GM23338 (cell line): ENCODE measurements around the gene NFX1. TPM values are rescaled to one million over a fixed set of nuclear protein-coding genes. Genes with fewer than 3 reads are reported as not detected.

ENCODE experiments used
- ATAC-seq: fragments of 200-7000 bp; cut with Tn5 transposase; 3 replicates; pipeline ENCODE4 v1.9.1; 2020
- DNase-seq: peaks from one replicate; pipeline ENCODE4 v3.0.0-alpha.2; 2015; ENCODE audit warnings: low spot score
- H2AFZ ChIP-seq: fragments of 200-600 bp; sonication (generic); 2 replicates; pipeline ENCODE4 v1.8.0; 2016; ENCODE audit warnings: antibody characterized with exemption, mild to moderate bottlenecking, moderate library complexity
- H3F3A ChIP-seq: fragments of 200-600 bp; sonication (generic); replicated peaks from 2 replicates; pipeline ENCODE4 v1.8.0; 2017; ENCODE audit warnings: antibody characterized with exemption, mixed run types, low read depth
- H3K27ac ChIP-seq: fragments of 200-600 bp; sonication (generic); 2 replicates; pipeline ENCODE4 v1.6.1; 2016; ENCODE audit warnings: low read depth
- H3K27me3 ChIP-seq: fragments of 200-600 bp; sonication (generic); 2 replicates; pipeline ENCODE4 v1.8.0; 2016; ENCODE audit warnings: mild to moderate bottlenecking, mixed run types, moderate library complexity; ENCODE audit not compliant: insufficient read depth
- H3K36me3 ChIP-seq: fragments of 200-600 bp; sonication (generic); 2 replicates; pipeline ENCODE4 v1.8.0; 2016; ENCODE audit warnings: mild to moderate bottlenecking; ENCODE audit not compliant: insufficient read depth
- H3K4me1 ChIP-seq: fragments of 200-600 bp; sonication (generic); 2 replicates; pipeline ENCODE4 v1.8.0; 2016; ENCODE audit warnings: mild to moderate bottlenecking, moderate library complexity; ENCODE audit not compliant: insufficient read depth
- H3K4me2 ChIP-seq: fragments of 200-600 bp; sonication (generic); 2 replicates; pipeline ENCODE4 v1.7.1; 2017; ENCODE audit warnings: mixed run types
- H3K4me3 ChIP-seq: fragments of 200-600 bp; sonication (generic); 2 replicates; pipeline ENCODE4 v1.6.1; 2016; ENCODE audit warnings: mixed run types
- H3K79me2 ChIP-seq: fragments of 200-600 bp; sonication (generic); replicated peaks from 2 replicates; pipeline ENCODE4 v1.8.0; 2017; ENCODE audit warnings: mild to moderate bottlenecking; ENCODE audit not compliant: insufficient read depth
- H3K9me2 ChIP-seq: fragments of 200-600 bp; sonication (generic); 2 replicates; pipeline ENCODE4 v1.8.0; 2017; ENCODE audit not compliant: insufficient read depth
- H4K20me1 ChIP-seq: fragments of 200-600 bp; sonication (generic); replicated peaks from 2 replicates; pipeline ENCODE4 v1.8.0; 2017; ENCODE audit warnings: mild to moderate bottlenecking; ENCODE audit not compliant: insufficient read depth
- H3K27ac Mint-ChIP-seq: 2 replicates; pipeline ENCODE4 v1.8.0; 2020; ENCODE audit warnings: inconsistent platforms, mild to moderate bottlenecking, moderate library complexity, mixed read lengths
- H3K27me3 Mint-ChIP-seq: 3 replicates; pipeline ENCODE4 v1.8.0; 2022; ENCODE audit warnings: low read depth, mild to moderate bottlenecking, moderate library complexity, mixed read lengths, inconsistent platforms; ENCODE audit not compliant: insufficient read depth, poor library complexity
- H3K36me3 Mint-ChIP-seq: 3 replicates; pipeline ENCODE4 v1.8.0; 2021; ENCODE audit warnings: low read depth, mild to moderate bottlenecking, inconsistent platforms, moderate library complexity, mixed read lengths
- H3K4me1 Mint-ChIP-seq: 3 replicates; pipeline ENCODE4 v1.8.0; 2020; ENCODE audit warnings: mild to moderate bottlenecking, inconsistent platforms, mixed read lengths
- H3K4me3 Mint-ChIP-seq: 3 replicates; pipeline ENCODE4 v1.8.0; 2021; ENCODE audit warnings: moderate library complexity, mild to moderate bottlenecking, inconsistent platforms, mixed read lengths
- H3K9me3 Mint-ChIP-seq: 3 replicates; pipeline ENCODE4 v1.8.0; 2020; ENCODE audit warnings: moderate library complexity, mild to moderate bottlenecking, inconsistent platforms, mixed read lengths
- CREB1 ChIP-seq: fragments of 250-450 bp; sonication (Bioruptor Pico); IDR thresholded peaks from 2 replicates; pipeline ENCODE4 v1.5.0; 2020; ENCODE audit warnings: low read depth, mild to moderate bottlenecking, moderate library complexity
- CTCF ChIP-seq, 2 experiments: fragments of 200-600 bp in 1 of 2; sonication (generic) in 1 of 2; conservative IDR thresholded peaks; 2 replicates each; pipeline versions ENCODE4 v1.5.1 to v1.6.1; 2016 to 2017; ENCODE audit warnings: antibody characterized with exemption in 2 of 2, low read depth in 2 of 2, mild to moderate bottlenecking in 2 of 2, moderate library complexity in 1 of 2
- ETS1 ChIP-seq: IDR thresholded peaks from 2 replicates; pipeline ENCODE4 v1.6.1; 2016; ENCODE audit warnings: antibody characterized with exemption
- EZH2 ChIP-seq: fragments of 200-600 bp; sonication (generic); IDR thresholded peaks from one replicate; pipeline ENCODE4 v1.8.0; 2017; ENCODE audit warnings: antibody characterized with exemption, mild to moderate bottlenecking, low read depth; ENCODE audit not compliant: unreplicated experiment
- EZH2phosphoT487 ChIP-seq: fragments of 200-600 bp; sonication (generic); IDR thresholded peaks from one replicate; pipeline ENCODE4 v1.8.1; 2018; ENCODE audit warnings: antibody characterized with exemption; ENCODE audit not compliant: unreplicated experiment
- JUNB ChIP-seq: IDR thresholded peaks from one replicate; pipeline ENCODE4 v1.6.1; 2016; ENCODE audit warnings: antibody characterized with exemption; ENCODE audit not compliant: unreplicated experiment
- NANOG ChIP-seq: IDR thresholded peaks from 2 replicates; pipeline ENCODE4 v1.6.1; 2016; ENCODE audit warnings: antibody characterized with exemption, borderline replicate concordance
- POLR2AphosphoS5 ChIP-seq: IDR thresholded peaks from 2 replicates; pipeline ENCODE4 v1.6.1; 2016; ENCODE audit warnings: antibody characterized with exemption, low read depth
- REST ChIP-seq: IDR thresholded peaks from one replicate; pipeline ENCODE4 v1.6.1; 2018; ENCODE audit warnings: antibody characterized with exemption; ENCODE audit not compliant: unreplicated experiment
- STAT1 ChIP-seq: IDR thresholded peaks from one replicate; pipeline ENCODE4 v1.6.1; 2016; ENCODE audit warnings: antibody characterized with exemption; ENCODE audit not compliant: unreplicated experiment
- ZNF114 ChIP-seq: fragments of 250-450 bp; sonication (Bioruptor Pico); IDR thresholded peaks from 2 replicates; pipeline ENCODE4 v1.5.0; 2020; ENCODE audit warnings: mild to moderate bottlenecking, moderate library complexity
- ZNF331 ChIP-seq: fragments of 250-450 bp; sonication (Bioruptor Pico); IDR thresholded peaks from 2 replicates; pipeline ENCODE4 v1.5.0; 2020; ENCODE audit warnings: low read depth, mild to moderate bottlenecking, moderate library complexity
- polyA plus RNA-seq: library from polyadenylated mRNA; unstranded; fragments of >200 nt; fragmentation: Nextera tagmentation; extraction: Ambion mirVana; gene quantifications from 2 replicates; pipeline ENCODE4 v1.2.1, GENCODE V29; 2016
- total RNA-seq: library from RNA; depleted of rRNA; stranded (reverse); fragments of >200 nt; shearing (Covaris generic); gene quantifications from 2 replicates; pipeline ENCODE4 v1.2.3, GENCODE V29; 2014
- TF ChIP-seq, protein P1 (sequence below): fragments of 250-450 bp; sonication (Bioruptor Pico); IDR thresholded peaks from 2 replicates; pipeline ENCODE4 v1.5.0; 2020; ENCODE audit warnings: mild to moderate bottlenecking, moderate library complexity

Gene NFX1
- total and polyA plus RNA-seq, 2 experiments from 2014 or later, result 13.9 to 26.1 TPM

DNA sequence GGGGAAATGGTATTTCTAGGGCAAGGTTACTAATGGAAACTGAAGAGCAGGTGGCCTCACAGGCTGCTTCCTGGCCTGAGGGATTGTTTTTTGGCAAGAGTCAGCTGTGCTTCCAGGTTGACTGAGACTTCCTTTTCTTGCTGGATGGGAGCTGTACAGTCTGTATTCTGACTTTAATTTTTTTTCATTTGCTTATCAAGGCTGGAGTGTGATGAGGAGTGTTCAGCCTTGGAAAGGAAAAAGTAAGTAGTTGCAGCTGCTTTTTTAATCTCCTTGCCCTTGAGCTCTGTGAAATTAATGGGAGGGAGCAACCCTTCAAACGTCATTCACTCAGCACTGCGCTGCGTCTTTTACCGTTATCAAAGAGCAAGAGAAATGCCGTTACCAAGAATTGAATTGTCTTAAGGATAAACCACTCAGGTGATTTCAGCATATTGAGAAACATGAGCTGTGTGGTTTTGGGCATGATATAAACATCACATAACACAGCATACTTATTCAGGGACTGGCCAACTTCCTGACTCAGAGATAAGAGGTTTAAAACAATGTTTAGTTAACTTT lies 64.4 kb downstream of the NFX1 start (continued):
- no peak for TF ChIP-seq CTCF (conservative IDR thresholded peaks at IDR 0.05; ENCODE audit: low read depth in 2 of 2)
- TF ChIP-seq CREB1, result no peak
- no peak for TF ChIP-seq STAT1
- TF ChIP-seq REST, result no peak
- TF ChIP-seq POLR2AphosphoS5, result no peak
- no peak for TF ChIP-seq EZH2
- TF ChIP-seq ETS1, result no peak
- TF ChIP-seq EZH2phosphoT487, result no peak
- no peak for TF ChIP-seq JUNB
- TF ChIP-seq NANOG, result no peak
- TF ChIP-seq ZNF114 (CRISPR knock-in tag), result no peak

GRCh38 chr9:33355933-33356332 lies 65.6 kb downstream of the NFX1 start:
- Histone ChIP-seq H2AFZ (no peak overlapping the region), H4K20me1 (no peaks in the 10 kb centered on the region), H3K4me3 (no peak overlapping the region), H3K27ac (no peak overlapping the region), H3F3A (no peaks in the 10 kb centered on the region), H3K79me2 (no peaks in the 10 kb centered on the region), H3K36me3 (no peaks in the 10 kb centered on the region; the same call in 1 of the 2 replicates), H3K4me2 (no peak overlapping the region), H3K27me3 (no peaks in the 10 kb centered on the region), H3K9me2 (no peaks in the 10 kb centered on the region), H3K4me1 (no peaks in the 10 kb centered on the region)
- no peaks in the 10 kb centered on the region for H3K9me3 Mint-ChIP-seq
- H3K4me1 Mint-ChIP-seq, result no peaks in the 10 kb centered on the region
- peaks cover 7% of the 10 kb centered on the region; the same call in 2 of the 3 replicates for H3K36me3 Mint-ChIP-seq
- no peak overlapping the region for H3K27ac Mint-ChIP-seq
- peaks cover 2% of the 10 kb centered on the region for H3K27me3 Mint-ChIP-seq
- no peak for DNase-seq
- H3K4me3 Mint-ChIP-seq, result no peak overlapping the region
- ATAC-seq, result no peak
- no peak for TF ChIP-seq ZNF114 (CRISPR knock-in tag)
- no peak for TF ChIP-seq NANOG
- TF ChIP-seq, protein P1, sequence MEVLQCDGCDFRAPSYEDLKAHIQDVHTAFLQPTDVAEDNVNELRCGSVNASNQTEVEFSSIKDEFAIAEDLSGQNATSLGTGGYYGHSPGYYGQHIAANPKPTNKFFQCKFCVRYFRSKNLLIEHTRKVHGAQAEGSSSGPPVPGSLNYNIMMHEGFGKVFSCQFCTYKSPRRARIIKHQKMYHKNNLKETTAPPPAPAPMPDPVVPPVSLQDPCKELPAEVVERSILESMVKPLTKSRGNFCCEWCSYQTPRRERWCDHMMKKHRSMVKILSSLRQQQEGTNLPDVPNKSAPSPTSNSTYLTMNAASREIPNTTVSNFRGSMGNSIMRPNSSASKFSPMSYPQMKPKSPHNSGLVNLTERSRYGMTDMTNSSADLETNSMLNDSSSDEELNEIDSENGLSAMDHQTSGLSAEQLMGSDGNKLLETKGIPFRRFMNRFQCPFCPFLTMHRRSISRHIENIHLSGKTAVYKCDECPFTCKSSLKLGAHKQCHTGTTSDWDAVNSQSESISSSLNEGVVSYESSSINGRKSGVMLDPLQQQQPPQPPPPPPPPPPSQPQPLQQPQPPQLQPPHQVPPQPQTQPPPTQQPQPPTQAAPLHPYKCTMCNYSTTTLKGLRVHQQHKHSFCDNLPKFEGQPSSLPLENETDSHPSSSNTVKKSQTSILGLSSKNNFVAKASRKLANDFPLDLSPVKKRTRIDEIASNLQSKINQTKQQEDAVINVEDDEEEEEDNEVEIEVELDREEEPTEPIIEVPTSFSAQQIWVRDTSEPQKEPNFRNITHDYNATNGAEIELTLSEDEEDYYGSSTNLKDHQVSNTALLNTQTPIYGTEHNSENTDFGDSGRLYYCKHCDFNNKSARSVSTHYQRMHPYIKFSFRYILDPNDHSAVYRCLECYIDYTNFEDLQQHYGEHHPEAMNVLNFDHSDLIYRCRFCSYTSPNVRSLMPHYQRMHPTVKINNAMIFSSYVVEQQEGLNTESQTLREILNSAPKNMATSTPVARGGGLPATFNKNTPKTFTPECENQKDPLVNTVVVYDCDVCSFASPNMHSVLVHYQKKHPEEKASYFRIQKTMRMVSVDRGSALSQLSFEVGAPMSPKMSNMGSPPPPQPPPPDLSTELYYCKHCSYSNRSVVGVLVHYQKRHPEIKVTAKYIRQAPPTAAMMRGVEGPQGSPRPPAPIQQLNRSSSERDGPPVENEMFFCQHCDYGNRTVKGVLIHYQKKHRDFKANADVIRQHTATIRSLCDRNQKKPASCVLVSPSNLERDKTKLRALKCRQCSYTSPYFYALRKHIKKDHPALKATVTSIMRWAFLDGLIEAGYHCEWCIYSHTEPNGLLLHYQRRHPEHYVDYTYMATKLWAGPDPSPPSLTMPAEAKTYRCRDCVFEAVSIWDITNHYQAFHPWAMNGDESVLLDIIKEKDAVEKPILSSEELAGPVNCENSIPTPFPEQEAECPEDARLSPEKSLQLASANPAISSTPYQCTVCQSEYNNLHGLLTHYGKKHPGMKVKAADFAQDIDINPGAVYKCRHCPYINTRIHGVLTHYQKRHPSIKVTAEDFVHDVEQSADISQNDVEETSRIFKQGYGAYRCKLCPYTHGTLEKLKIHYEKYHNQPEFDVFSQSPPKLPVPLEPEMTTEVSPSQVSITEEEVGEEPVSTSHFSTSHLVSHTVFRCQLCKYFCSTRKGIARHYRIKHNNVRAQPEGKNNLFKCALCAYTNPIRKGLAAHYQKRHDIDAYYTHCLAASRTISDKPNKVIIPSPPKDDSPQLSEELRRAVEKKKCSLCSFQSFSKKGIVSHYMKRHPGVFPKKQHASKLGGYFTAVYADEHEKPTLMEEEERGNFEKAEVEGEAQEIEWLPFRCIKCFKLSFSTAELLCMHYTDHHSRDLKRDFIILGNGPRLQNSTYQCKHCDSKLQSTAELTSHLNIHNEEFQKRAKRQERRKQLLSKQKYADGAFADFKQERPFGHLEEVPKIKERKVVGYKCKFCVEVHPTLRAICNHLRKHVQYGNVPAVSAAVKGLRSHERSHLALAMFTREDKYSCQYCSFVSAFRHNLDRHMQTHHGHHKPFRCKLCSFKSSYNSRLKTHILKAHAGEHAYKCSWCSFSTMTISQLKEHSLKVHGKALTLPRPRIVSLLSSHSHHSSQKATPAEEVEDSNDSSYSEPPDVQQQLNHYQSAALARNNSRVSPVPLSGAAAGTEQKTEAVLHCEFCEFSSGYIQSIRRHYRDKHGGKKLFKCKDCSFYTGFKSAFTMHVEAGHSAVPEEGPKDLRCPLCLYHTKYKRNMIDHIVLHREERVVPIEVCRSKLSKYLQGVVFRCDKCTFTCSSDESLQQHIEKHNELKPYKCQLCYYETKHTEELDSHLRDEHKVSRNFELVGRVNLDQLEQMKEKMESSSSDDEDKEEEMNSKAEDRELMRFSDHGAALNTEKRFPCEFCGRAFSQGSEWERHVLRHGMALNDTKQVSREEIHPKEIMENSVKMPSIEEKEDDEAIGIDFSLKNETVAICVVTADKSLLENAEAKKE, result no peak
- no peak for TF ChIP-seq POLR2AphosphoS5
- TF ChIP-seq ZNF331 (CRISPR knock-in tag), result no peak
- TF ChIP-seq EZH2, result no peak
